ENCODE data around the gene DPYSL4. TPM values are rescaled to one million over a fixed set of nuclear protein-coding genes. Genes with fewer than 3 reads are reported as not detected.

DPYSL4 gene
- total RNA-seq, 1 experiment from 2014 or later: not detected

DNA sequence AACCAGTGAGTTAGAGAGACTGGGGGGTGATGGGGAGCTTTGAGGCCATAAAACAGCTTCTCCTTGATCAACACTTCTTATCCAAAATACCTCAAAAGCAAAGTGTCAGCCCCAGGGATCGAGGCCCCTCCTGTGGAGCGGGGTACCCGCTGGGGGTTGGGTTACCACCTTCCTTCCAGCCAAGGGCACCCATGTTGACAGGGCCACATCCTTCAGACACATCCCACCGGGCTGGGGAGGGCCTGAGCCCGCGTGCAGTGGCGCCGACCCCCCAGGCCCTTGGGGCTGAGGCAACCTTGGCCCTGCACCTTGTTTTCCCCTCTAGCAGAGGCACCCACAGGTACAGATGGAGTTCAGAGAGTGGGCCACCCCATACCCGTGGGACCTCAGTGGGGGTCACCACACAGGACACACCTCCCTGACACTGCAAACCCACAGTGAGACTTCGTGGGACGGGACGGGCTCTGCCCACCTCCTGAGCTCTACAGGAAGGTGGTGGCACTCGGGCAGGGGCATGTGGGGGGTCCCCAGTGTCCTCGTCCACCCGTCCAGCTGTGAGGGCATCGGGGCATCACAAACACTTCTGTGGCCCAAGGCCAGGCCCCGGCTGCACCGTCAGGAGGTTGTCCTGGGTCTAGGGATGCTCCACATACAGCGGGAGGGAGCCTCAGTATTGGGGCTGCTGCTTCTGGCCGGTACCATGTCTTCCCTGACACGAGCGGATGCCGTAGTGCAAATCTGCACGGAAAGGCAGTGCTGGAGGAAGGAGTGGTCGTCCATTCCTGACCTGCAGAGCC, 10.7 kb downstream of the DPYSL4 start:
- no peaks in the 10 kb centered on the region for H3K27me3 ChIP-seq (ENCODE audit: low read length)
- H3K27ac ChIP-seq (ENCODE audit: low read length): no peak overlapping the region
- H3K9me2 ChIP-seq (replicated peaks; ENCODE audit: insufficient read depth, low read length): no peaks in the 10 kb centered on the region
- H3K4me2 ChIP-seq (ENCODE audit: low read depth, low read length, poor library complexity, severe bottlenecking): no peak overlapping the region
- H3K36me3 ChIP-seq (ENCODE audit: insufficient read depth, low read length): no peaks in the 10 kb centered on the region
- no peaks in the 10 kb centered on the region for H3K79me2 ChIP-seq (ENCODE audit: low read length)
- no peak overlapping the region for H2AFZ ChIP-seq (ENCODE audit: low read length)
- H3K4me1 ChIP-seq (ENCODE audit: low read length): no peaks in the 10 kb centered on the region
- no peaks in the 10 kb centered on the region for H3K9me3 ChIP-seq (ENCODE audit: low read length)
- H3K4me3 ChIP-seq (ENCODE audit: low read length): no peak overlapping the region
- H4K20me1 ChIP-seq (ENCODE audit: insufficient read depth, low read depth, low read length): no peaks in the 10 kb centered on the region
- H3K9ac ChIP-seq (ENCODE audit: low read length): no peak overlapping the region
- DNase-seq: no peak

- no peaks in the 10 kb centered on the region for H3K9me2 ChIP-seq (replicated peaks; ENCODE audit: insufficient read depth, low read length)
- H3K27ac ChIP-seq (ENCODE audit: low read length): no peak overlapping the region
- H3K9ac ChIP-seq (ENCODE audit: low read length): no peak overlapping the region
- DNase-seq: no peak
- H3K36me3 ChIP-seq (ENCODE audit: insufficient read depth, low read length): no peaks in the 10 kb centered on the region
- H2AFZ ChIP-seq (ENCODE audit: low read length): no peak overlapping the region
- no peaks in the 10 kb centered on the region for H3K9me3 ChIP-seq (ENCODE audit: low read length)
- H4K20me1 ChIP-seq (ENCODE audit: insufficient read depth, low read depth, low read length): no peaks in the 10 kb centered on the region
- no peaks in the 10 kb centered on the region for H3K4me1 ChIP-seq (ENCODE audit: low read length)
- H3K4me2 ChIP-seq (ENCODE audit: low read depth, low read length, poor library complexity, severe bottlenecking): no peak overlapping the region
- H3K4me3 ChIP-seq (ENCODE audit: low read length): no peak overlapping the region
- H3K79me2 ChIP-seq (ENCODE audit: low read length): no peaks in the 10 kb centered on the region
- H3K27me3 ChIP-seq (ENCODE audit: low read length): no peaks in the 10 kb centered on the region
Measured at GRCh38 chr10:132198068-132198370, 11.3 kb downstream of the DPYSL4 start.

GRCh38 chr10:132198381-132199181, 11.8 kb downstream of the DPYSL4 start:
- DNase-seq: no peak
- H3K4me1 ChIP-seq (ENCODE audit: low read length): no peaks in the 10 kb centered on the region
- no peak overlapping the region for H3K9ac ChIP-seq (ENCODE audit: low read length)
- H3K4me2 ChIP-seq (ENCODE audit: low read depth, low read length, poor library complexity, severe bottlenecking): no peak overlapping the region
- H3K9me3 ChIP-seq (ENCODE audit: low read length): no peaks in the 10 kb centered on the region
- H3K27me3 ChIP-seq (ENCODE audit: low read length): no peaks in the 10 kb centered on the region
- no peaks in the 10 kb centered on the region for H3K79me2 ChIP-seq (ENCODE audit: low read length)
- no peaks in the 10 kb centered on the region for H4K20me1 ChIP-seq (ENCODE audit: insufficient read depth, low read depth, low read length)
- no peak overlapping the region for H3K27ac ChIP-seq (ENCODE audit: low read length)
- no peak overlapping the region for H2AFZ ChIP-seq (ENCODE audit: low read length)
- no peaks in the 10 kb centered on the region for H3K36me3 ChIP-seq (ENCODE audit: insufficient read depth, low read length)
- H3K9me2 ChIP-seq (replicated peaks; ENCODE audit: insufficient read depth, low read length): no peaks in the 10 kb centered on the region
- no peak overlapping the region for H3K4me3 ChIP-seq (ENCODE audit: low read length)

DNA sequence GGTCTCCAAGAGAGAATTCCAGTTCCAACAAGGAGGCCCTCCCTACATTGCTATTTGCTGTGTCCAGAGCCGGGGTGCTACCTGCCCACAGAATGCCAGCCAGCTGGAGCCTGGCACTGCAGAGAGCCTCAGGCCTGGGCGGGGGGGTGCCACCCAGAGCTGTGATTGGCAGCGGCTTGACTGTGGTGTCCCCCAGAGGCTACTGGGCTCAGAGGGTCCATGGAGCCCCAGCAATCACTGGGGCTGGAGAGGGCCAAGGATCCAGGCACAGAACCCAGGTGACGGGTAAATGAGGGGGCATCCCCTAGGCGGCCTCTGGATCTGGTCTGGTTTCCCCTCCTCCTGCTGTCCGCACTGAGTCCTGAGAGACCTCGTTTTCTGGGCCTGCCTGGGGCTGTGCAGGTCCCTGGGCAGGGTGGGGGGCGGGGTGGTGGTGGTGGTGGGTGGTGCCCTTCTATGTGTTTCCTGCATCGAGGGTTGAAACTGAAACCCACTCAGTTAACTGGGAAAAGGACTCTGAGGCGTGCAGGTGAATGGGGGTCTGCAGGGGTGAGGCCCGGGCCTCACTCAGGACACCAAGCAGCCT, 12.6 kb downstream of the DPYSL4 start:
- H3K79me2 ChIP-seq (ENCODE audit: low read length): no peaks in the 10 kb centered on the region
- no peaks in the 10 kb centered on the region for H3K4me1 ChIP-seq (ENCODE audit: low read length)
- H3K36me3 ChIP-seq (ENCODE audit: insufficient read depth, low read length): no peaks in the 10 kb centered on the region
- no peak overlapping the region for H2AFZ ChIP-seq (ENCODE audit: low read length)
- no peaks in the 10 kb centered on the region for H3K9me3 ChIP-seq (ENCODE audit: low read length)
- no peaks in the 10 kb centered on the region for H3K27me3 ChIP-seq (ENCODE audit: low read length)
- H4K20me1 ChIP-seq (ENCODE audit: insufficient read depth, low read depth, low read length): no peaks in the 10 kb centered on the region
- H3K9ac ChIP-seq (ENCODE audit: low read length): no peak overlapping the region
- H3K27ac ChIP-seq (ENCODE audit: low read length): no peak overlapping the region
- no peak overlapping the region for H3K4me2 ChIP-seq (ENCODE audit: low read depth, low read length, poor library complexity, severe bottlenecking)
- DNase-seq: no peak
- H3K9me2 ChIP-seq (replicated peaks; ENCODE audit: insufficient read depth, low read length): no peaks in the 10 kb centered on the region
- no peak overlapping the region for H3K4me3 ChIP-seq (ENCODE audit: low read length)

DNA sequence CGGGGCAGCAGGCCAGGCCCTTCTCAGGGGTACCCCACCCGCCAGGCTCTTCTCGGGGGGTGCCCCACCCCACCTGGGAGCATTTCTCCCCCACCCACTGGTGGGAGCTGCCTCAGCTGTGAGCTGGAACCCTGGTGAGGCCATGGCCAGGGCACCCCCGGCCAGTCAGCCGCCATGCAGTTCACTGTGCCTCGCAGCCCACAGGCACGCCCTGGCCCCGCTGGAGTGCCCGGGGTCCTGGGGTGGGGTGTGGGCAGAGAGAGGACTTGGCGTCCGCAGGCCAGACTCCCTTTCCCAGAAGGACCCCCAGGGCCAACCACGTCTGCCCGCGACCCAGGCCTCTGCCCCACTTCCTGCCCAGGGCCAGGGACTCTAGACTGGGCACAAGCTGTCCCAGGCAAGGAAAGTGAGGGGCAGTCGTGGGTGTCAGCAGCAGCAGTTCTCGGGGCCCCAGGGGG, 13.1 kb downstream of the DPYSL4 start:
- DNase-seq: no peak
- no peaks in the 10 kb centered on the region for H3K27me3 ChIP-seq (ENCODE audit: low read length)
- H3K9me3 ChIP-seq (ENCODE audit: low read length): no peaks in the 10 kb centered on the region
- no peaks in the 10 kb centered on the region for H3K9me2 ChIP-seq (replicated peaks; ENCODE audit: insufficient read depth, low read length)
- H3K4me3 ChIP-seq (ENCODE audit: low read length): no peak overlapping the region
- no peak overlapping the region for H2AFZ ChIP-seq (ENCODE audit: low read length)
- H3K4me1 ChIP-seq (ENCODE audit: low read length): no peaks in the 10 kb centered on the region
- no peak overlapping the region for H3K9ac ChIP-seq (ENCODE audit: low read length)
- H3K36me3 ChIP-seq (ENCODE audit: insufficient read depth, low read length): no peaks in the 10 kb centered on the region
- H3K4me2 ChIP-seq (ENCODE audit: low read depth, low read length, poor library complexity, severe bottlenecking): no peak overlapping the region
- H3K79me2 ChIP-seq (ENCODE audit: low read length): no peaks in the 10 kb centered on the region
- H4K20me1 ChIP-seq (ENCODE audit: insufficient read depth, low read depth, low read length): no peaks in the 10 kb centered on the region
- H3K27ac ChIP-seq (ENCODE audit: low read length): no peak overlapping the region

DNA sequence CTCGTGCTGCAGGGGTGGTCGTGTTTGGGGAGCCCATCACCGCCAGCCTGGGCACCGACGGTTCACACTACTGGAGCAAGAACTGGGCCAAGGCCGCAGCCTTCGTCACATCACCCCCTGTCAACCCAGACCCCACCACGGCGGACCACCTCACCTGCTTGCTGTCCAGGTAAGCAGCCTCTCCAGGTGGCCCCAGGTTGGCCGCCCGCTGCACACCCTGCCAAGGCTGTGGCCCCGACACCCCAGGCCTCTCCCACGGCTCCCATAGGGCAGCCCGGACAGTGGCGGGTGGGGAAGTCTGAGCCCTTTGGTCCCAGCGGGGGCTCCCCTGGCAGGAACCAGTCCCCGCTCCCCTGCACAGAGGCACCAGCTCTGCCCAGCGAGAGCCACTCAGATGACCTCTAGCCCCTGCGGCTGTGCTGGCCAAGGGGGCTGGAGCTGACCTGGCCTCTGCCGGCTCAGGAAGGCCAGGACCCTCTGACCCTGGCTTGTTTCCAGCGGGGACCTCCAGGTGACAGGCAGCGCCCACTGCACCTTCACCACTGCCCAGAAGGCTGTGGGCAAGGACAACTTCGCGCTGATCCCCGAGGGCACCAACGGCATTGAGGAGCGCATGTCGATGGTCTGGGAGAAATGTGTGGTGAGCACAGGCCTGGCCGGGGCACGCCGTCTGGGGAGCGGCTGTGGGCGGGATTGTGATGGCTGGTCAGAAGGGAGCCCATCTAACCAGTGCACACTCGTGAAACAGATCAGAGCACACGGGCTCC, 13.8 kb downstream of the DPYSL4 start:
- Histone ChIP-seq H3K9ac (ENCODE audit: low read length) (no peak overlapping the region), H3K36me3 (ENCODE audit: insufficient read depth, low read length) (no peaks in the 10 kb centered on the region), H4K20me1 (ENCODE audit: insufficient read depth, low read depth, low read length) (no peaks in the 10 kb centered on the region), H3K9me2 (replicated peaks; ENCODE audit: insufficient read depth, low read length) (no peaks in the 10 kb centered on the region), H3K27ac (ENCODE audit: low read length) (no peak overlapping the region), H3K4me1 (ENCODE audit: low read length) (no peaks in the 10 kb centered on the region), H3K4me2 (ENCODE audit: low read depth, low read length, poor library complexity, severe bottlenecking) (no peak overlapping the region), H3K4me3 (ENCODE audit: low read length) (no peak overlapping the region), H2AFZ (ENCODE audit: low read length) (no peak overlapping the region), H3K9me3 (ENCODE audit: low read length) (no peaks in the 10 kb centered on the region), H3K27me3 (ENCODE audit: low read length) (no peaks in the 10 kb centered on the region), H3K79me2 (ENCODE audit: low read length) (no peaks in the 10 kb centered on the region)
- DNase-seq: no peak

GRCh38 chr10:132201111-132201969, 14.6 kb downstream of the DPYSL4 start:
- DNase-seq: no peak
- H3K27me3 ChIP-seq (ENCODE audit: low read length): no peaks in the 10 kb centered on the region

More at GRCh38 chr10:132201111-132201969, 14.6 kb downstream of the DPYSL4 start:
- no peaks in the 10 kb centered on the region for H4K20me1 ChIP-seq (ENCODE audit: insufficient read depth, low read depth, low read length)
- no peak overlapping the region for H3K4me3 ChIP-seq (ENCODE audit: low read length)
- H3K27ac ChIP-seq (ENCODE audit: low read length): no peak overlapping the region
- H3K9ac ChIP-seq (ENCODE audit: low read length): no peak overlapping the region
- H3K9me3 ChIP-seq (ENCODE audit: low read length): no peaks in the 10 kb centered on the region
- no peaks in the 10 kb centered on the region for H3K36me3 ChIP-seq (ENCODE audit: insufficient read depth, low read length)
- H2AFZ ChIP-seq (ENCODE audit: low read length): no peak overlapping the region
- H3K4me2 ChIP-seq (ENCODE audit: low read depth, low read length, poor library complexity, severe bottlenecking): no peak overlapping the region
- no peaks in the 10 kb centered on the region for H3K9me2 ChIP-seq (replicated peaks; ENCODE audit: insufficient read depth, low read length)
- no peaks in the 10 kb centered on the region for H3K79me2 ChIP-seq (ENCODE audit: low read length)
- no peaks in the 10 kb centered on the region for H3K4me1 ChIP-seq (ENCODE audit: low read length)
